Neural cell (in vitro differentiated cells): ENCODE data around the gene STAG2. TPM values are rescaled to one million over a fixed set of nuclear protein-coding genes. Genes with fewer than 3 reads are reported as not detected.

Source experiments
- H2AFZ ChIP-seq: fragments of 200-600, 300-800 bp; sonication (generic), shearing (Covaris generic); 2 replicates; pipeline ENCODE4 v1.6.0; 2014; ENCODE audit warnings: low read depth, mild to moderate bottlenecking, antibody characterized with exemption, low read length, moderate library complexity
- H3F3A ChIP-seq: fragments of 200-600 bp; shearing (Covaris generic); 2 replicates; pipeline ENCODE4 v1.6.1; 2016; ENCODE audit warnings: mild to moderate bottlenecking, moderate library complexity, mixed read lengths, antibody characterized with exemption, low read length; ENCODE audit not compliant: insufficient read depth, poor library complexity, severe bottlenecking
- H3K27ac ChIP-seq: fragments of 200-600, 300-800 bp; sonication (generic), shearing (Covaris generic); 2 replicates; pipeline ENCODE4 v1.5.1; 2014; ENCODE audit warnings: mild to moderate bottlenecking, low read length, moderate library complexity
- H3K27me3 ChIP-seq: fragments of 300-800, 200-600 bp; sonication (generic), shearing (Covaris generic); 2 replicates; pipeline ENCODE4 v1.6.0; 2014; ENCODE audit warnings: mild to moderate bottlenecking, low read depth, low read length, moderate library complexity; ENCODE audit not compliant: insufficient read depth
- H3K36me3 ChIP-seq: fragments of 300-800, 200-600 bp; sonication (generic), shearing (Covaris generic); 2 replicates; pipeline ENCODE4 v1.5.1; 2014; ENCODE audit warnings: mild to moderate bottlenecking, antibody characterized with exemption, low read length, moderate library complexity; ENCODE audit not compliant: insufficient read depth
- H3K4me2 ChIP-seq: fragments of 300-800, 200-600 bp; sonication (generic), shearing (Covaris generic); 2 replicates; pipeline ENCODE4 v1.6.0; 2014; ENCODE audit warnings: mild to moderate bottlenecking, low read length
- H3K4me3 ChIP-seq: fragments of 300-800, 200-600 bp; sonication (generic), shearing (Covaris generic); 2 replicates; pipeline ENCODE4 v1.5.1; 2014; ENCODE audit warnings: mild to moderate bottlenecking, low read length, moderate library complexity
- H3K79me2 ChIP-seq: fragments of 200-600 bp; shearing (Covaris generic); replicated peaks from 2 replicates; pipeline ENCODE4 v1.6.0; 2014; ENCODE audit warnings: mild to moderate bottlenecking, low read length, moderate library complexity; ENCODE audit not compliant: insufficient read depth
- H3K9ac ChIP-seq: fragments of 300-800, 200-600 bp; sonication (generic), shearing (Covaris generic); 2 replicates; pipeline ENCODE4 v1.6.1; 2016; ENCODE audit warnings: mild to moderate bottlenecking, low read length, mixed read lengths
- H3K9me2 ChIP-seq: fragments of 200-600 bp; shearing (Covaris generic); 2 replicates; pipeline ENCODE4 v1.6.1; 2016; ENCODE audit warnings: mild to moderate bottlenecking, low read length, mixed read lengths; ENCODE audit not compliant: insufficient read depth
- H3K9me3 ChIP-seq: fragments of 200-600, 300-800 bp; sonication (generic), shearing (Covaris generic); 2 replicates; pipeline ENCODE4 v1.6.1; 2016; ENCODE audit warnings: mild to moderate bottlenecking, mixed run types, low read length, moderate library complexity, mixed read lengths
- H4K20me1 ChIP-seq: fragments of 200-600 bp; shearing (Covaris generic); 2 replicates; pipeline ENCODE4 v1.6.1; 2016; ENCODE audit warnings: mild to moderate bottlenecking, mixed run types; ENCODE audit not compliant: insufficient read depth
- EP300 ChIP-seq: fragments of 450-650 bp; conservative IDR thresholded peaks from 2 replicates; pipeline ENCODE4 v1.6.1; 2014; ENCODE audit warnings: antibody characterized with exemption, mild to moderate bottlenecking, moderate library complexity; ENCODE audit not compliant: poor library complexity, severe bottlenecking
- EZH2 ChIP-seq: fragments of 200-600, 300-800 bp; shearing (Covaris generic), sonication (generic); IDR thresholded peaks from 2 replicates; pipeline ENCODE4 v1.6.1; 2014; ENCODE audit warnings: antibody characterized with exemption, low read length, borderline replicate concordance, mild to moderate bottlenecking; ENCODE audit not compliant: insufficient read depth, poor library complexity, severe bottlenecking
- MXI1 ChIP-seq: fragments of 450-650 bp; conservative IDR thresholded peaks from 2 replicates; pipeline ENCODE4 v1.6.1; 2014; ENCODE audit warnings: antibody characterized with exemption, mild to moderate bottlenecking; ENCODE audit not compliant: poor library complexity, severe bottlenecking
- POLR2AphosphoS5 ChIP-seq: IDR thresholded peaks from 2 replicates; pipeline ENCODE4 v1.6.1; 2012
- RAD21 ChIP-seq: fragments of 450-650 bp; conservative IDR thresholded peaks from 2 replicates; pipeline ENCODE4 v1.6.1; 2014; ENCODE audit warnings: antibody characterized with exemption, mild to moderate bottlenecking, moderate library complexity
- SMC3 ChIP-seq: fragments of 450-650 bp; conservative IDR thresholded peaks from 2 replicates; pipeline ENCODE4 v1.6.1; 2014; ENCODE audit warnings: antibody characterized with exemption, mild to moderate bottlenecking, moderate library complexity; ENCODE audit not compliant: poor library complexity
- TAF1 ChIP-seq: IDR thresholded peaks from 2 replicates; pipeline ENCODE4 v1.6.1; 2012; ENCODE audit warnings: low read depth
- polyA plus RNA-seq: library from polyadenylated mRNA; depleted of rRNA; stranded (reverse); fragments of >200 nt; gene quantifications from 2 replicates; pipeline ENCODE4 v1.2.3, GENCODE V29; 2014
- TF ChIP-seq, protein P1 (sequence below): IDR thresholded peaks from 2 replicates; pipeline ENCODE4 v1.6.1; 2012; ENCODE audit warnings: borderline replicate concordance
- TF ChIP-seq, protein P2 (sequence below): fragments of 450-650 bp; IDR thresholded peaks from 2 replicates; pipeline ENCODE4 v1.5.1; 2014; ENCODE audit warnings: antibody characterized with exemption, mild to moderate bottlenecking, moderate library complexity; ENCODE audit not compliant: poor library complexity, severe bottlenecking

STAG2 gene
- polyA plus RNA-seq, 1 donor from 2014 or later, result 26.5 TPM

DNA sequence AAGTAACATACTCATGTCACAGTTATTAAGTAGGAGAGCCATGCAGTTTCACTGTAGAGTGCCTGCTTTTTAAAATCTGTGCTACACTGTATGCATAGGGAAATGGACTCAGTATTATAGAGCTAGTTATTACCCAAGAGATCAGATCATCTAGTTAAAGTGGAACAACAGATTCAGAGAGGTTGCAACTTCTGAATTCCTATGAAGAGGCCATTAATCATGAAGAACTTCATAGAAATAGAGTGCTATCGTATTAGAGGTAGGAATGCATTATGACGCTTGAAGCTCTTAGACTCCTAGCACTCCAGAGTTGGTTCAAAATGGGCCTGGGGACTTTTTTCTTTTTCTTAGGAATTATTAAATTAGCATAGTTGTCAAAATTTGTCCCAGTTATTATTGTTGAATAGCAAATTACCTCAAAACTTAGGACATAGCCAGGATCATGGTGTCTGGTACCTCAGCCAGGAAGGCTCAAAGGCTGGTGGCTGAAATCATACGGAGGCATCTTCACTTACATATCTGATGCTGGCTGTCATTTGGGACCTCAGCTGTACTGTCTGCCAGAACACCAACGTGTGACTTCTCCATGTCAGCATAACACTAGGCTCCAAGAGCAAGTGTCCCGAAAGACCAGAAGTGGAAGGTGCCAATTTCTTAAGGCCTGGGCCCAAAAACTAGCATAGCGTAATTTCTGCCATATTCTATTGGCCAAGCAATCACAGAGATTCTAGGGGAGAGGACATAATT lies 125.7 kb downstream of the STAG2 start:
- Histone ChIP-seq H4K20me1 (no peaks in the 10 kb centered on the region), H3K27me3 (no peaks in the 10 kb centered on the region), H3K4me2 (no peak overlapping the region), H3F3A (no peaks in the 10 kb centered on the region), H3K9ac (no peak overlapping the region), H3K4me3 (no peak overlapping the region), H3K79me2 (no peaks in the 10 kb centered on the region), H3K9me2 (no peaks in the 10 kb centered on the region), H2AFZ (no peak overlapping the region), H3K36me3 (no peaks in the 10 kb centered on the region), H3K27ac (no peak overlapping the region), H3K9me3 (no peaks in the 10 kb centered on the region)
- no peak for TF ChIP-seq RAD21
- TF ChIP-seq, protein P1, sequence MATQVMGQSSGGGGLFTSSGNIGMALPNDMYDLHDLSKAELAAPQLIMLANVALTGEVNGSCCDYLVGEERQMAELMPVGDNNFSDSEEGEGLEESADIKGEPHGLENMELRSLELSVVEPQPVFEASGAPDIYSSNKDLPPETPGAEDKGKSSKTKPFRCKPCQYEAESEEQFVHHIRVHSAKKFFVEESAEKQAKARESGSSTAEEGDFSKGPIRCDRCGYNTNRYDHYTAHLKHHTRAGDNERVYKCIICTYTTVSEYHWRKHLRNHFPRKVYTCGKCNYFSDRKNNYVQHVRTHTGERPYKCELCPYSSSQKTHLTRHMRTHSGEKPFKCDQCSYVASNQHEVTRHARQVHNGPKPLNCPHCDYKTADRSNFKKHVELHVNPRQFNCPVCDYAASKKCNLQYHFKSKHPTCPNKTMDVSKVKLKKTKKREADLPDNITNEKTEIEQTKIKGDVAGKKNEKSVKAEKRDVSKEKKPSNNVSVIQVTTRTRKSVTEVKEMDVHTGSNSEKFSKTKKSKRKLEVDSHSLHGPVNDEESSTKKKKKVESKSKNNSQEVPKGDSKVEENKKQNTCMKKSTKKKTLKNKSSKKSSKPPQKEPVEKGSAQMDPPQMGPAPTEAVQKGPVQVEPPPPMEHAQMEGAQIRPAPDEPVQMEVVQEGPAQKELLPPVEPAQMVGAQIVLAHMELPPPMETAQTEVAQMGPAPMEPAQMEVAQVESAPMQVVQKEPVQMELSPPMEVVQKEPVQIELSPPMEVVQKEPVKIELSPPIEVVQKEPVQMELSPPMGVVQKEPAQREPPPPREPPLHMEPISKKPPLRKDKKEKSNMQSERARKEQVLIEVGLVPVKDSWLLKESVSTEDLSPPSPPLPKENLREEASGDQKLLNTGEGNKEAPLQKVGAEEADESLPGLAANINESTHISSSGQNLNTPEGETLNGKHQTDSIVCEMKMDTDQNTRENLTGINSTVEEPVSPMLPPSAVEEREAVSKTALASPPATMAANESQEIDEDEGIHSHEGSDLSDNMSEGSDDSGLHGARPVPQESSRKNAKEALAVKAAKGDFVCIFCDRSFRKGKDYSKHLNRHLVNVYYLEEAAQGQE, result no peak

GRCh38 chrX:124093222-124093621 lies 131.7 kb downstream of the STAG2 start:
- Histone ChIP-seq H3K79me2 (no peaks in the 10 kb centered on the region), H3K9me2 (no peaks in the 10 kb centered on the region), H3K27me3 (no peaks in the 10 kb centered on the region), H4K20me1 (no peaks in the 10 kb centered on the region), H3K36me3 (no peaks in the 10 kb centered on the region), H3F3A (no peaks in the 10 kb centered on the region), H3K4me3 (no peak overlapping the region), H3K9ac (no peak overlapping the region), H3K4me2 (no peak overlapping the region), H3K9me3 (no peaks in the 10 kb centered on the region), H3K27ac (no peak overlapping the region), H2AFZ (no peak overlapping the region)
- no peak for TF ChIP-seq EP300
- TF ChIP-seq, protein P2, sequence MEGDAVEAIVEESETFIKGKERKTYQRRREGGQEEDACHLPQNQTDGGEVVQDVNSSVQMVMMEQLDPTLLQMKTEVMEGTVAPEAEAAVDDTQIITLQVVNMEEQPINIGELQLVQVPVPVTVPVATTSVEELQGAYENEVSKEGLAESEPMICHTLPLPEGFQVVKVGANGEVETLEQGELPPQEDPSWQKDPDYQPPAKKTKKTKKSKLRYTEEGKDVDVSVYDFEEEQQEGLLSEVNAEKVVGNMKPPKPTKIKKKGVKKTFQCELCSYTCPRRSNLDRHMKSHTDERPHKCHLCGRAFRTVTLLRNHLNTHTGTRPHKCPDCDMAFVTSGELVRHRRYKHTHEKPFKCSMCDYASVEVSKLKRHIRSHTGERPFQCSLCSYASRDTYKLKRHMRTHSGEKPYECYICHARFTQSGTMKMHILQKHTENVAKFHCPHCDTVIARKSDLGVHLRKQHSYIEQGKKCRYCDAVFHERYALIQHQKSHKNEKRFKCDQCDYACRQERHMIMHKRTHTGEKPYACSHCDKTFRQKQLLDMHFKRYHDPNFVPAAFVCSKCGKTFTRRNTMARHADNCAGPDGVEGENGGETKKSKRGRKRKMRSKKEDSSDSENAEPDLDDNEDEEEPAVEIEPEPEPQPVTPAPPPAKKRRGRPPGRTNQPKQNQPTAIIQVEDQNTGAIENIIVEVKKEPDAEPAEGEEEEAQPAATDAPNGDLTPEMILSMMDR, result no peak

DNA sequence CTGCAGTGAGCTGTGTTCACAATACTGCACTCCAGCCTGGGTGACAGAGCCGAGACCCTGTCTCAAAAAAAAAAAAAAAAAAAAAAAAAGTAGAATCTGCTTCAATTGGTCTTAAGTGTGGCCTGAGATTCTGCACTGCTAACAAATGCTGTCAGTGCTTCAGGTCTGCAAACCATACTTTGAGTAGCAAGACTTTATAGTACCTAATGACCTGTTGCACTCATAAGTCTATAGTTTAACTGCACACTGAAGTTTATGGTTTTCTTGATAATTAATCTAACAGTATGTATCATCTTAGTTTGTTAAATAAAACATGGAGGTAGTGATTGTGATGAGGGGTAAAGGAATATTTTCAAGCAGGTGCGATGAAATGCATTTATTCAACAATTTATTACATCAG lies 135.6 kb downstream of the STAG2 start:
- H3K4me2 ChIP-seq, result no peak overlapping the region
- H4K20me1 ChIP-seq, result no peaks in the 10 kb centered on the region
- H3K27me3 ChIP-seq, result no peaks in the 10 kb centered on the region
- H3K4me3 ChIP-seq, result no peak overlapping the region
- no peak overlapping the region for H2AFZ ChIP-seq
- H3K9me3 ChIP-seq, result no peaks in the 10 kb centered on the region
- no peak for TF ChIP-seq EP300
- TF ChIP-seq RAD21, result no peak
- TF ChIP-seq, protein P1, result no peak
- no peak for TF ChIP-seq POLR2AphosphoS5
- TF ChIP-seq, protein P2, result no peak
- TF ChIP-seq EZH2, result no peak
- TF ChIP-seq SMC3, result no peak
- TF ChIP-seq TAF1, result no peak
- no peak for TF ChIP-seq MXI1
- H3K36me3 ChIP-seq, result no peaks in the 10 kb centered on the region
- no peaks in the 10 kb centered on the region for H3K79me2 ChIP-seq
- no peaks in the 10 kb centered on the region for H3K9me2 ChIP-seq
- H3K27ac ChIP-seq, result no peak overlapping the region
- no peak overlapping the region for H3K9ac ChIP-seq
- H3F3A ChIP-seq, result no peaks in the 10 kb centered on the region
